Raji (cell line): Measurements from ENCODE around the gene SIK3.

Experiments used
- POLR2A ChIP-seq: IDR thresholded peaks from 2 replicates; pipeline ENCODE4 v1.6.1; 2011; ENCODE audit warnings: low read depth, low read length, control low read depth; ENCODE audit not compliant: insufficient read depth

Gene SIK3

GRCh38 chr11:116821050-116821918, 276.9 kb downstream of the SIK3 start:
- no peak for TF ChIP-seq POLR2A

GRCh38 chr11:116819049-116819448, 279.2 kb downstream of the SIK3 start:
- TF ChIP-seq POLR2A = no peak

GRCh38 chr11:116814502-116814901, 283.7 kb downstream of the SIK3 start:
- TF ChIP-seq POLR2A = no peak

DNA sequence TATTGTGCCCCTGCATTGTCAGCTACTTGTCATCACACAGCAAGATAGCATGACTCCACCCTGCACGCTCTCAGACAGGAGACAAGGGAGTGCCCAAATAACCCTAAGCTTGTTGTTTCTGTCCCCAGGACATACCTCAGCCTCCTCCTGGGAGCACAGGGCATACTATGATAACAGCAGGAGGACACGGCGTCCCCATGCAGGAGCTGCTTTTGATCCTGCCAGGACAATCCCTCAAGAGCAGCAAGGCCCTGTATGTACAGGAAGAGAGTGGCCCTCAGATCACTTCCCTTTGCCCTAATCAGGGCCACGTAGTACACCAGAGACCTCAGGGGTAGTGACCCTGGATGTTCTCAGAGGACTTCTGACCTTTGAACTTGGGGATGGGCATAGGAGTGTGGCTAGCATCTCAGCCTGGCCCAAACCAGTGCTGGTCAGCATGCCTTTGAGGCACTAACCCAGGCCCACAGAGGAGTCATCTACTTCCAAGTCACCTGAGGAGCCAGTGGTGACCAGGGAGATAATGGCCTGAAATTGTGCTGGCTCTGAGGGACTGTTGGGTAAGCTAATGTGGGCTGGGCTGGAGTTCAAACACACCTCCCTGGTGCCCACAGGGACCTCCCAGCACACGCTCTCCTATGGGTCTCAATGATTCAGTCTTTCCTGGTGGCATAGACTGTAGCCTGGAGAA, 284.3 kb downstream of the SIK3 start:
- no peak for TF ChIP-seq POLR2A

DNA sequence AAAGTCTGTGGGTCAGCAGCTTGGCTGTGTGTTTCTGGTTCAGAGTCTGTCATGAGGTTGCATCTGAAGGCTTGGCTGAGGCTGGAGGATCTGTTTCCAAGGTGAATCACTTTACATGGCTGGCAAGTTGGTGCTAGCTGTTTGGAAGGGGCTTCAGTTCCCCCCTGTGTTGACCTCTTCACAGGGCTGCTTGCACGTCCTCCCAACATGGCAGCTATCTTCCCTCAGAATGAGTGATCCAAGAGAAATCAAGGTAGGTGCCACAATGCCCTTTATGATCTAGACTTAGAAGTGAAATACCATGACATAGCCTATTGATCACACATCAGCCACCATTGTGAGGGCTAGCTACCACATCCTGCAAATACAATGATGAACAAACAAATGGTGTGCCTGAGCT, 285.1 kb downstream of the SIK3 start:
- no peak for TF ChIP-seq POLR2A

GRCh38 chr11:116812109-116812508, 286.1 kb downstream of the SIK3 start:
- no peak for TF ChIP-seq POLR2A

DNA sequence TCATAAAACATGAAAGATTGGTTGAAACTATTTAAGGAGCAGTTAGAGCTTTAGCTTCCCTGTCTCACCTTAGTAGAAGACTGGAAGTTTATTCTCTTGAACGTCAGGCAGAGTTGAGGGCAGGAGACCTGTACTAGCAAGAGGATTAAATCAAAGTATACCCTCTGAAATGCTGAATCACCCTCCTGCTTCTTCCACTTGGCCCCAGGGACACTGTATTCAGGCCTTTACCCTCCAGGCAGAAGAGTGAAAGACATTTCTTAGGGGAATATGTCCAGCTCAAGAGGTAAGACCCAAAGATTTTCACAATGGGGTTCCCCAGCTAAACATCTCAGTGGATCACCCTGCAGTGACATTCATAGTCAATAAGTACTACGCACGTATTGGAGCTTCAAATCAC, 287.0 kb downstream of the SIK3 start:
- TF ChIP-seq POLR2A = no peak

DNA sequence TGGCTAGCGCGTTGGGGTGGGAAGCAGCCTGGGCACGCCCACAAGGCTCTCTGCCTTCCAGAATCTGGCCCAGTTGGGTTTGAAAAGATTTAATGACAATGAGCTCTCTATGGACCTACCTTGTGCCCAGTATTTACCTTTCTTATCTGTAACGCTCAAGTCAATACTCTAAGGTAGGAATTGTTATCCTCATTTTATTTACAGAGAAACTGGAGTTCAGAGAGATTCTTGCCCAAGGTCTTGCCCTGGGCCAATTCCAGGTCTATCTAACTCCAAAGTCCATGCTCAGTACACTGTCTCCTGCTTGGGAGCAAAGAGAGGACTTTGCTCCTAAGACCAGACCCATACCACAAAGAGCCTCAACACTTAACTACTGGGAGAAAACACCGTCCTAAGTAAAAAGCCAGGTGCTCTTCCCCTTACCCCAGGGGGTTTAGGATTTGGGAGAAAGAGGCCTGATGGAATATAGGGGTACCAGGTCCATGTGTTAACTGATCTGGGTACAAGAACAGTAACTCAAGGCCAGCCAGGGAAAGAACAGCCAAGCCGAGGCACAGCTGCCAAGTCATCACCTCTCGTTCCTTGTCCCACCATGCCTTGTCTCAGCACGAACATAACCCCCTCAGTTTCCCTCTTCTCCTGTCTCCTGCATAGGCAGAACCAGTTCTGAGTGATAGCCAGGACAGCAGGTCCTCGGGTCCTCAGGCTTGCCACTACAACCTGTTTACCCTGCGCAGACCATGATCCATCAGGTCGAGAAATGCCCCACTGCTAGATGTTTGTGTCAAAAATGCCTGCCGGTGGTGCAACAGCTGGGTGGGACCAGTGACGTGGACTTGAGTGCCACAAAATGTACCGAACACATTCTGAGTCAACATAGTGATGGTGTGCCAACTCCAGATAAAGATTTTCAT, 289.7 kb downstream of the SIK3 start:
- TF ChIP-seq POLR2A = no peak

- TF ChIP-seq POLR2A = no peak
These were observed 290.5 kb downstream of the SIK3 start for GRCh38 chr11:116807601-116808261.

DNA sequence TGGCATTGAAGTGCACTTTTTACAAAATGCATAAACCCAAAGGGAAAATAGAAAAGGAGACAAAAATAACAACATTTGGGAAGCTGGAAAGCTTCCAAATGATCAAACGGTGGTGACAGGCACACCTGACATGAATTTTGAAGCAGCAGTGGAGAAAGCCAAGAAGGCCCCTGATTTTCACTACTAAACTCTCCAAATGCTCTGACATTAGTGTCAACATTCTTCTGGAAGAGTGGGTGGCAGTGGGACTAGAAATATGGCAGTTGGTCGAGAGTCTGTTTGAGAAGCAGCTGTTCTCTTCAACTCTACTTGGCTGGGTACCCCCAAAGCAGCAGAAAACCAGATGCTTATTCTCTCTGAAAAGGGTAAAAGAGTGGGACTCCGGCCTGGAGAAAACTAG, 294.2 kb downstream of the SIK3 start:
- TF ChIP-seq POLR2A = no peak

GRCh38 chr11:116800610-116801009, 297.6 kb downstream of the SIK3 start:
- no peak for TF ChIP-seq POLR2A

- no peak for TF ChIP-seq POLR2A
These were observed 299.9 kb downstream of the SIK3 start for GRCh38 chr11:116798368-116798767.

DNA sequence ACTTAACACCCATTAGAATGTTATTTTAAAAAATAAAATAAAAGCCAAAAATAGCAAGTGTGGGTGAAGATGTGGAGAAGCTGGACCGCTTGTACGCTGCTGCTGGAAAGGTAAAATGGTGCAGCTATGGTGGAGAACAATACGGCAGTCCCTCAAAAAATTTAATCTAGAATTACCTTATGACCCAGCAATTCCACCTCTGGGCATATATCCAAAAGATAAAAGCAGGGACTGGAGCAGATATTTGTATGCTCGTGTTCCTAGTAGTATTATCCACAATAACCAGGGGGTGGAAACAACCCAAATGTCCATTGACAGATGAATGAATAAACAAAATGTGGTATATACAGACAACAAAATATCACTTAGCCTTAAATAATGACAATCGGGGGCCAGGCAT, 300.4 kb downstream of the SIK3 start:
- TF ChIP-seq POLR2A = no peak

DNA sequence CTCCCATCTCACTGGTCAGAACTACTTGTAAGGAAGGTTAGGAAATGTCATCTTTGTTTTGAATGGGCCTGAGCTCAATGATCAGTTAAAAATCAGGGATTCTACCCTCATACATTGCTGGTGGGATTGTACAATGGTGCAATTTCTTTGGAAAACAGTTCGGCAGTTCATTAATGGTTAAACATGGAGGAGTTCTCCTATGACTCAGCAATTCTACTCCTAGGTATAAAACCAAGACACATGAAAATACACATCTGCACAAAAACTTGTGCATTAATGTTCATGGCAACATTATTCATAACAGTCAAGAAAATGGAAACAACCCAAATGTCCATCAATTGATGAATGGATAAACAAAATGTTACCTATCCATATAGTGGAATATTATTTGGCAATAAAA, 301.7 kb downstream of the SIK3 start:
- TF ChIP-seq POLR2A = no peak

GRCh38 chr11:116794851-116795250, 303.4 kb downstream of the SIK3 start:
- TF ChIP-seq POLR2A = no peak
